ENCODE data around the gene SLC31A2. TPM values are rescaled to one million over a fixed set of nuclear protein-coding genes. Genes with fewer than 3 reads are reported as not detected.

SLC31A2 gene
- total and polyA plus RNA-seq, 2 donors, result 5.1 to 11.4 TPM

DNA sequence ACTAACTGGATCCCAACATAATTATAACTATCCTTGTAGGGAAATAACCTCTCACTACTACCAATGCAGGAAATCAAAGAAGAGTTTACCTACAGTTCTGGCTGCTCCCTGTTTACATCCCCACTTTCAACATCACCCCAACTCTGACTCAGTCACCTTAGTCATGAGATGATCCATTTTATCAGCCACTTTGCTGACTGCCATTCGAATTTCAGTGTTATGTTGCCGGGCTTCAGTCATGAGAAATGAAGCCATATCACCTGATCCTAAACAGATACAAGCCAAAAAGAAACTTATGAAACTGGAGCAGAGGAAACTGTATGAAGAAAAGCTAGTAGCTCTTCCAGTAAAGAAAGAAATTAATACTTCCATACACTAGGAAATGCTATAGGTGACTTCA lies 33.7 kb downstream of the SLC31A2 start:
- no peak overlapping the region for H3K4me3 ChIP-seq (ENCODE audit: low read depth, low read length)
- no peak overlapping the region for H3K27ac ChIP-seq (ENCODE audit: low read depth)
- H3K4me1 ChIP-seq (ENCODE audit: insufficient read depth), result no peaks in the 10 kb centered on the region
- peaks cover 10% of the 10 kb centered on the region for H3K36me3 ChIP-seq (ENCODE audit: insufficient read depth)
- WGBS, result 93% methylated on average over 2 of the region's 2 CpGs
- no peak for DNase-seq (ENCODE audit: extremely low spot score)

DNA sequence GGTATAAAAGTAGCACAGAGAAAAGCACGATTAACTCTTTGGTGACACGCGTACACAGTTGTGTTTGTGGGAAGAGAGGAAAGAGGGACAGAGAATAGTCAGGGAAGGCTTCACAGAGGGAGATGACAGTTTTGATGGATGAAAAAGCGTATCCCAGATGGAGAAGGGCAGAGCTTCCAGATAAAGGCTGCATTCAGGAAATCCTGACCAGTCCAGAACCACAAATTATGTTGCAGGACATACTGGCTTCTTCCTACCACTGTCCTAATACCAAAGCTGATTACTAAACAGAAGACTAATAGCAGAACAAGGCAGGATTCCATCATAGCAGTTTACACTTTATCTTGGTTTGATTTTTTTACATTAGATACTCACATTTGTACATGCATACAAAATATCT lies 34.5 kb downstream of the SLC31A2 start:
- 87% methylated on average over 4 of the region's 4 CpGs for WGBS
- no peak for DNase-seq (ENCODE audit: extremely low spot score)
- Histone ChIP-seq H3K27ac (ENCODE audit: low read depth) (no peak overlapping the region), H3K36me3 (ENCODE audit: insufficient read depth) (peaks cover 10% of the 10 kb centered on the region), H3K4me3 (ENCODE audit: low read depth, low read length) (no peak overlapping the region), H3K4me1 (ENCODE audit: insufficient read depth) (no peaks in the 10 kb centered on the region)

DNA sequence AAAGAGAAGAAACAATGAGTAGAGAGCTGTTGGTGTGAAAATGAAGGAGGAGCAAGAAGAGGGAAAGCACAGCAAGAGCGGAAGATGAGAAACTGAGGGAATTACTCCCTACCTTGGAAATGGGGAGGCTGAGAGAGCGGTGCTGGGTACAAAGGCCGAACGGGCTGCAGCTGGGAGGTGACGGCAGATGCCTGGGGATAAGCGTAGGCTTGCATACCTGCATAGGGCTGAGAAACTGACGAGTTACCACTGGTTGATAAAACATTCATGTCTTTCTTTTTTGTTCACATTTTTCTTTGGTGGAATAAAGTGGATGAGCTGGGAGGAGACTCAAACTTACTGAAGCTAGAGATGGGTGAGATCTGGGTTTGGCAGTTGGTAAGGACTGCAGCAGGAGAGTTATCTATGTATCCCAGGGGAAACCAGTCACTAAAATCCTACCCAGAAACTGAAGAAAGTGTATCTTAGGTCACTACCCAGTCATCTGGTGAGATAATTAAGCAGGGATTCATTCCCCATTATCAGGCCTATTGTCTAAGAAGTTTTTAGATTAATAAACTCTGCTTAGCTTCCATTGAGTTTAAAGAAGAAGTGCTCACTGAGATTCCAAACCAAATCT lies 35.4 kb downstream of the SLC31A2 start:
- DNase-seq (ENCODE audit: extremely low spot score), result no peak
- H3K4me3 ChIP-seq (ENCODE audit: low read depth, low read length), result no peak overlapping the region
- H3K4me1 ChIP-seq (ENCODE audit: insufficient read depth), result no peaks in the 10 kb centered on the region
- no peak overlapping the region for H3K27ac ChIP-seq (ENCODE audit: low read depth)
- peaks cover 10% of the 10 kb centered on the region for H3K36me3 ChIP-seq (ENCODE audit: insufficient read depth)
- 96% methylated on average over 7 of the region's 7 CpGs for WGBS

DNA sequence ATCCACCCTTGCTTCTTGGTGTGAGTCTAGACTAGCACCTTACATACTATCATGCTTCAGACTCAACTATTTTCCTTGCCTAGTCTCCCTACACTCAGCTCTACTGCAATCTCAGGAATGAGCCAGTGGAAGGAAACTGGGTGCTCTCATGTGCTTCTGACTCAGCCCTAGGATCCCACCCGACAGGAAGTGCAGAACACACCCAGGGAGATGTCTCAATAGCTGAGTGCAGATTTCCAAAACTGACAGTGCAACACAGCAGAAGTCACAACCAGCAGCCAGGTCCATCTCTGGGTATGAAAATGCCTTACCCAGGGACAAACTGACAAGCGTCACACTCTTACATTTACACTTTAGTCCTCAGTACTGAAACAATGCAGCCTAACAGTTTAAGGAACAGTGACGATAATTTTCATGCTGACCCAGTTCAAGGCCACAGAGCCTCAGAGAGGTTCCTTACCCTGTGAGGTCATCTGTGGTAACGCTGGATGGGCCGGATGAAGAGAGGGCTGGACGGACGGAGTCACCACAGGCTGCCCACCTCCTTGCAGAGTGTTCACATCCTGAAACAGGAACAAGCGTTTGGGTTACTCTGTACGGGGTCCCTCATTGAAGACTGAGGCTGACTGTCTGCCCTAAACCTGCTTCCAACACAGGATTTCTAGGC lies 37.3 kb downstream of the SLC31A2 start:
- Histone ChIP-seq H3K4me3 (ENCODE audit: low read depth, low read length) (no peak overlapping the region), H3K27ac (ENCODE audit: low read depth) (no peak overlapping the region), H3K4me1 (ENCODE audit: insufficient read depth) (no peaks in the 10 kb centered on the region), H3K36me3 (ENCODE audit: insufficient read depth) (peaks cover 8% of the 10 kb centered on the region)
- no peak for DNase-seq (ENCODE audit: extremely low spot score)
- 89% methylated on average over 9 of the region's 9 CpGs for WGBS

DNA sequence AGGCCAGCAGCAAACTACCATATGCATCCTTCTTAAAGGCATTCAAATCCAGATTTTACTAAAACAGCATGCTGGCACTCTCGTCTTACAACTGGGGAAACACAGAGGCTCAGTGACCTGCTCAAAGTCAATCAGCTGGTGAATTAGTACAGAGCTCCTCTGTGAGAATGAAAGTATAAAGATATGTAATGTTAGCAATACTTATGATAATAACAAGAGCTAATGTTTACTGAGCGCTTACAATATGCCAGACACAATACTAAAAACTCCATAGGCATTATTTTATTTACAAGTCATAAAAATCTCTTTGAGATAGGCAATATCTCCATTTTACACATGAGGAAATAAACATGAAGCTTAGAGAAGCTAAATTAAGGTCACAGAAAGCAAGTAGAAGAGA lies 41.6 kb downstream of the SLC31A2 start:
- Histone ChIP-seq H3K36me3 (ENCODE audit: insufficient read depth) (peaks cover 1% of the 10 kb centered on the region), H3K27ac (ENCODE audit: low read depth) (no peak overlapping the region), H3K4me1 (ENCODE audit: insufficient read depth) (no peaks in the 10 kb centered on the region), H3K4me3 (ENCODE audit: low read depth, low read length) (no peak overlapping the region)
- 34% methylated on average over 2 of the region's 2 CpGs for WGBS
- DNase-seq (ENCODE audit: extremely low spot score), result no peak

DNA sequence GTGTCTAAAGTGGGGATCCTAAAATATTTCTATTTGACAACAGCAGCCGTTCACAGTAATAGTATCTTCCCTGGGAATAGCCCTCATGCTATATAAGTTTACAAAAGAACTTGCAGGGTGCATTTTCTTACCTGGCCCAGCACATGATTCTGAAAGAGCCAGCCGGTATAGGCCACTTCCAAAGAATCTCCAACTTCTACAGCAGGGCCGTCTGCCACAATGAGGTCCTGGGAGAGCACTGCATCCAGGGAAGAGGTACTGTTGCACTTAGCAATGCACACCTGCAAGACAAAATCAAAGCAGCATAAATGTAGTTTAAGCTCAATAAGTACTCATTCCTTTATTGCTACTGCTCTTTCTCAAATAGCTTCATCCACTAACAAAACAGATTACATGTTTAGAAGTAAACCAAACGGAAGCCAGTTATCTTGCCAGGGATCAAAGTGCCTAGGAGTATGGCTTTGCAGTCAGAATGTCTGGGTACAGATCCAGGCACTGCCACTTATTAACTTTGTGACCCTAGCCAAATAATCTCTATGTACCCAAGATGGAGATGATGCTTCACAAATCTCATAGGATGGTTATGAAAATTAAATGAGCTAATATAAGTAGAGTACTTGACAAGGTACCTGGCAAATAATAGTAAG lies 49.0 kb downstream of the SLC31A2 start:
- H3K4me1 ChIP-seq (ENCODE audit: insufficient read depth), result no peaks in the 10 kb centered on the region
- no peak overlapping the region for H3K4me3 ChIP-seq (ENCODE audit: low read depth, low read length)
- no peak overlapping the region for H3K27ac ChIP-seq (ENCODE audit: low read depth)
- 69% methylated on average over 4 of the region's 4 CpGs for WGBS
- H3K36me3 ChIP-seq (ENCODE audit: insufficient read depth), result no peaks in the 10 kb centered on the region
- no peak for DNase-seq (ENCODE audit: extremely low spot score)

DNA sequence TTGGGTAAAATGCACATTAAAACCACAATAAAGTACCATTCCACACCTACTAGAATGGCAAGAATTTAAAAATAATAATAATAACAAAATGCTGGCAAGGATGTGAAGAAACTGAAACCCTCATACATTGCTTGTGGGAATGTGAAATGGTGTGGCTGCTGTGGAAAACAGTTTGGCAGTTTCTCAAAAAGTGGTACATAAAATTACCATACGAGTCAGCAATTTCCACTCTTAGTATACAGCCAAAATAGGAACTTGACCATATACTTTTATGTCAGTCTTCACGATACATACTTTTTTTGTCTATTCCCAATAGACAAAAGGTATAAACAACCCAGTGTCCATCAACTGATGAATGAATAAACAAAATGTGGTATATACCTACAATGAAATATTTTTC lies 54.6 kb downstream of the SLC31A2 start:
- no peak overlapping the region for H3K27ac ChIP-seq (ENCODE audit: low read depth)
- no peak overlapping the region for H3K4me3 ChIP-seq (ENCODE audit: low read depth, low read length)
- DNase-seq (ENCODE audit: extremely low spot score), result no peak
- H3K4me1 ChIP-seq (ENCODE audit: insufficient read depth), result no peaks in the 10 kb centered on the region
- peaks cover 2% of the 10 kb centered on the region for H3K36me3 ChIP-seq (ENCODE audit: insufficient read depth)
- WGBS, result 80% methylated on average over 2 of the region's 2 CpGs

DNA sequence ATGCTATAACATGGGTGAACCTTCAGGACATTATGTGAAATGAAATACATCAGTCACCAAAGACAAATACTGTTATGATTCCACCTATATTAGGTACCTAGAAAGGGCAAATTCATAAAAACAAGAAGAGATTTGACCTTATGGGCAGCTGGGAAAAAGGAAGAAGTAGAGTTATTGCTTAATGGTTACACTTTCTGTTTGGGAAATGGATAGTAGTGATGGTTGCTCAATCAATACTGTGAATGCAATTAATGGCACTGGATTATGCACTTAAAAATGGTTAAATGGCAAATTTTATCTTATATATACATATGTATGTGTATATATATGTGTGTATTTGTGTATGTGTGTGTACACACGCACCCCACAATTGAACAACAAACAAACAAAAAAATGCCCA lies 55.1 kb downstream of the SLC31A2 start:
- WGBS, result 100% methylated on average over 1 of the region's 1 CpG
- Histone ChIP-seq H3K4me3 (ENCODE audit: low read depth, low read length) (no peak overlapping the region), H3K36me3 (ENCODE audit: insufficient read depth) (peaks cover 2% of the 10 kb centered on the region), H3K27ac (ENCODE audit: low read depth) (no peak overlapping the region), H3K4me1 (ENCODE audit: insufficient read depth) (no peaks in the 10 kb centered on the region)
- no peak for DNase-seq (ENCODE audit: extremely low spot score)

DNA sequence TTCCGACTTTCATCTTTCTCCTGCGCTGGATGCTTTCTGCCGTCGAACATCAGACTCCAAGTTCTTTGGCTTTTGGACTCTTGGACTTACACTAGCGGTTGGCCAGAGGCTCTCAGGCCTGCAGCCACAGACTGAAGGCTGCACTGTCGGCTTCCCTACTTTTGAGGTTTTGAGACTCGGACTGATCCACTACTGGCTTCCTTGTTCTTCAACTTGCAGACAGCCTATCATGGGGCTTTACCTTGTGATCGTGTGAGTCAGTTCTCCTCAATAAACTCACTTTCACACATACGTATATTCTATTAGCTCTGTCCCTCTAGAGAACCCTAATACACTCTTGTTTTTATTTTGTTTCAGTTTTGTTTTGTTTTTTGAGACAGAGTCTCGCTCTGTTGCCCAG lies 60.0 kb downstream of the SLC31A2 start:
- no peak overlapping the region for H3K27ac ChIP-seq (ENCODE audit: low read depth)
- WGBS, result 96% methylated on average over 10 of the region's 10 CpGs
- DNase-seq (ENCODE audit: extremely low spot score), result no peak
- no peak overlapping the region for H3K4me3 ChIP-seq (ENCODE audit: low read depth, low read length)
- H3K36me3 ChIP-seq (ENCODE audit: insufficient read depth), result peaks cover 2% of the 10 kb centered on the region
- no peaks in the 10 kb centered on the region for H3K4me1 ChIP-seq (ENCODE audit: insufficient read depth)

Other genes starting within 250 kb of the SLC31A2 start
- 2.9 TPM for gene ZNF883, start 138.8 kb upstream of the SLC31A2 start, total RNA-seq
- 1.4 TPM for gene ZNF883, start 138.8 kb upstream of the SLC31A2 start, polyA plus RNA-seq
- 12.7 TPM for gene ZFP37, start 94.3 kb upstream of the SLC31A2 start, total RNA-seq
- gene ZFP37, start 94.3 kb upstream of the SLC31A2 start, polyA plus RNA-seq, result 3.7 TPM
- 33.6 TPM for gene FKBP15, start 70.3 kb downstream of the SLC31A2 start, total RNA-seq
- gene FKBP15, start 70.3 kb downstream of the SLC31A2 start, polyA plus RNA-seq, result 18.2 TPM
- gene SLC31A1, start 70.5 kb downstream of the SLC31A2 start, total RNA-seq, result 19.5 TPM
- 10.1 TPM for gene SLC31A1, start 70.5 kb downstream of the SLC31A2 start, polyA plus RNA-seq
- gene CDC26, start 124.6 kb downstream of the SLC31A2 start, total RNA-seq, result 25.5 TPM
- 35.2 TPM for gene CDC26, start 124.6 kb downstream of the SLC31A2 start, polyA plus RNA-seq
- gene PRPF4, start 124.7 kb downstream of the SLC31A2 start, total RNA-seq, result 23.4 TPM
- gene PRPF4, start 124.7 kb downstream of the SLC31A2 start, polyA plus RNA-seq, result 14.4 TPM
- 0.26 TPM for gene RNF183, start 152.4 kb downstream of the SLC31A2 start, total RNA-seq
- 0.15 TPM for gene RNF183, start 152.4 kb downstream of the SLC31A2 start, polyA plus RNA-seq
- 1.7 TPM for gene WDR31, start 189.3 kb downstream of the SLC31A2 start, total RNA-seq
- gene WDR31, start 189.3 kb downstream of the SLC31A2 start, polyA plus RNA-seq, result 2.6 TPM
- 1.2 TPM for gene BSPRY, start 198.5 kb downstream of the SLC31A2 start, total RNA-seq
- 2.4 TPM for gene BSPRY, start 198.5 kb downstream of the SLC31A2 start, polyA plus RNA-seq
- 5.1 TPM for gene HDHD3, start 226.0 kb downstream of the SLC31A2 start, total RNA-seq
- 32.2 TPM for gene HDHD3, start 226.0 kb downstream of the SLC31A2 start, polyA plus RNA-seq

Data from urinary bladder (tissue), 4 donors.